Chondrocyte (in vitro differentiated cells): ENCODE results near the gene SLC25A1. TPM values are rescaled to one million over a fixed set of nuclear protein-coding genes. Genes with fewer than 3 reads are reported as not detected.

ENCODE experiments used
- DNase-seq: peaks from one replicate; pipeline ENCODE4 v3.0.0; 2021; ENCODE audit warnings: mixed read lengths, low spot score
- H3K27ac Mint-ChIP-seq: one replicate; pipeline ENCODE4 v1.8.0; 2021; ENCODE audit warnings: mild to moderate bottlenecking, moderate library complexity, mixed read lengths; ENCODE audit not compliant: unreplicated experiment
- H3K27me3 Mint-ChIP-seq: 2 replicates; pipeline ENCODE4 v1.8.0; 2021; ENCODE audit warnings: low read depth, mixed read lengths
- H3K36me3 Mint-ChIP-seq: 2 replicates; pipeline ENCODE4 v1.8.0; 2021; ENCODE audit warnings: low read depth, mixed read lengths
- H3K4me1 Mint-ChIP-seq: 2 replicates; pipeline ENCODE4 v1.8.0; 2021; ENCODE audit warnings: low read depth, mild to moderate bottlenecking, mixed read lengths
- H3K4me3 Mint-ChIP-seq: one replicate; pipeline ENCODE4 v1.8.0; 2021; ENCODE audit warnings: mild to moderate bottlenecking, moderate library complexity, mixed read lengths; ENCODE audit not compliant: unreplicated experiment
- H3K9me3 Mint-ChIP-seq: 2 replicates; pipeline ENCODE4 v1.8.0; 2021; ENCODE audit warnings: low read depth, mixed read lengths
- total RNA-seq: library from RNA; stranded (reverse); gene quantifications from 3 replicates; pipeline ENCODE4 v1.2.1, GENCODE V29; 2021
- TF ChIP-seq, protein P1 (sequence below): fragments of 200-600 bp; sonication (generic); IDR thresholded peaks from 2 replicates; pipeline ENCODE4 v1.5.0; 2021; ENCODE audit warnings: antibody characterized with exemption, mild to moderate bottlenecking, moderate library complexity

The SLC25A1 gene
- total RNA-seq, 1 donor from 2014 or later = 107 TPM

DNA sequence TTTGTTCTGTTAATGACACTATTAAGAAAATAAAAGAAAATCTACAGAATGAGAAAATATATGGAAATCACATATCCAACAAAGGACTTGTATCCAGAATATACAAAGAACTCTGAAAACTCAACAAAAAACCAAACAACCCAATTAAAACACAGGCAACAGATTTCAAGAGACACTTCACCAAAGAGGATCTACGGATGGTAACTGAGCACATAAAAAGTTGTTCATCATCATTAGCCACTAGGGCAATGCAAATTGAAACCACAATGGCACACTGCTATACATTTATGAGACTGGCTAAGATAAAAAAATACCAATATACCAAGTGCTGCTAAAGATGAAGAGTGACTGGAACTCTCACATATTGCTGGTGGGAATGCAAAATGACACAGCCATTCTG is 34.5 kb upstream of the SLC25A1 start:
- DNase-seq = no peak
- H3K27ac Mint-ChIP-seq = no peak overlapping the region
- no peaks in the 10 kb centered on the region for H3K9me3 Mint-ChIP-seq
- TF ChIP-seq, protein P1, sequence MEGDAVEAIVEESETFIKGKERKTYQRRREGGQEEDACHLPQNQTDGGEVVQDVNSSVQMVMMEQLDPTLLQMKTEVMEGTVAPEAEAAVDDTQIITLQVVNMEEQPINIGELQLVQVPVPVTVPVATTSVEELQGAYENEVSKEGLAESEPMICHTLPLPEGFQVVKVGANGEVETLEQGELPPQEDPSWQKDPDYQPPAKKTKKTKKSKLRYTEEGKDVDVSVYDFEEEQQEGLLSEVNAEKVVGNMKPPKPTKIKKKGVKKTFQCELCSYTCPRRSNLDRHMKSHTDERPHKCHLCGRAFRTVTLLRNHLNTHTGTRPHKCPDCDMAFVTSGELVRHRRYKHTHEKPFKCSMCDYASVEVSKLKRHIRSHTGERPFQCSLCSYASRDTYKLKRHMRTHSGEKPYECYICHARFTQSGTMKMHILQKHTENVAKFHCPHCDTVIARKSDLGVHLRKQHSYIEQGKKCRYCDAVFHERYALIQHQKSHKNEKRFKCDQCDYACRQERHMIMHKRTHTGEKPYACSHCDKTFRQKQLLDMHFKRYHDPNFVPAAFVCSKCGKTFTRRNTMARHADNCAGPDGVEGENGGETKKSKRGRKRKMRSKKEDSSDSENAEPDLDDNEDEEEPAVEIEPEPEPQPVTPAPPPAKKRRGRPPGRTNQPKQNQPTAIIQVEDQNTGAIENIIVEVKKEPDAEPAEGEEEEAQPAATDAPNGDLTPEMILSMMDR = no peak
- no peaks in the 10 kb centered on the region for H3K27me3 Mint-ChIP-seq
- no peak overlapping the region for H3K4me3 Mint-ChIP-seq
- H3K36me3 Mint-ChIP-seq = peaks cover 36% of the 10 kb centered on the region
- H3K4me1 Mint-ChIP-seq = peaks cover 3% of the 10 kb centered on the region

DNA sequence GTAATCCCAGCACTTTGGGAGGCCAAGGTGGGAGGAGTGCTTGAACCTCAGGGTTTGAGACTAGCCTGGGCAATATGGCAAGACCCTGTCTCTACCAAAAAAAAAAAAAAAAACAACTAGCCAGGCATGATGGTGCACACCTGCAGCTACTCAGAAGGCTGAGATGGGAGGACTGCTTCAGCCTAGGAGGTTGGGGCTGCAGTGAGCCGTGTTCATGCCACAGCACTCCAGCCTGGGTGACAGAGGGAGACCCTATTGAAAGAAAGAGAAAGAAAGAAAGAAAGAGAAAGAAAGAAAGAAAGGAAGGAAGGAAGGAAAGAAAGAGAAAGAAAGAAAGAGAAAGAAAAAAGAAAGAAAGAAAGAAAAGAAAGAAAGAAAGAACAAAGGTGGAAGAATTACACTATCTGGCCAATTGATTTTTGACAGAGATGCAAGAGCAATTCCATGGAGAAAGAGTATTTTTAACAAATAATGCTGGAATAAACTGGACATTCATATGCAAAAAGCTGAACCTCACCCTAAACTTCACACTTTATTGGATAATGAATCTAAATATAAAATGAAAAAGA is 33.9 kb upstream of the SLC25A1 start:
- TF ChIP-seq, protein P1 = no peak
- no peak overlapping the region for H3K27ac Mint-ChIP-seq
- no peak for DNase-seq
- H3K4me3 Mint-ChIP-seq = no peak overlapping the region
- H3K36me3 Mint-ChIP-seq = peaks cover 37% of the 10 kb centered on the region
- no peaks in the 10 kb centered on the region for H3K27me3 Mint-ChIP-seq
- H3K4me1 Mint-ChIP-seq = no peaks in the 10 kb centered on the region
- no peaks in the 10 kb centered on the region for H3K9me3 Mint-ChIP-seq

- no peak overlapping the region for H3K27ac Mint-ChIP-seq
- no peaks in the 10 kb centered on the region for H3K27me3 Mint-ChIP-seq
- H3K4me1 Mint-ChIP-seq = no peaks in the 10 kb centered on the region
- peak; percentile 48 for DNase-seq
- TF ChIP-seq, protein P1 = no peak
- H3K4me3 Mint-ChIP-seq = no peak overlapping the region
- H3K36me3 Mint-ChIP-seq = peaks cover 32% of the 10 kb centered on the region
- no peaks in the 10 kb centered on the region for H3K9me3 Mint-ChIP-seq
These were observed 31.7 kb upstream of the SLC25A1 start for GRCh38 chr22:19210188-19210587.

GRCh38 chr22:19208287-19208847 is 29.8 kb upstream of the SLC25A1 start:
- no peaks in the 10 kb centered on the region for H3K27me3 Mint-ChIP-seq
- no peaks in the 10 kb centered on the region for H3K4me1 Mint-ChIP-seq
- DNase-seq = no peak
- TF ChIP-seq, protein P1 = no peak
- no peak overlapping the region for H3K4me3 Mint-ChIP-seq
- no peaks in the 10 kb centered on the region for H3K9me3 Mint-ChIP-seq
- H3K36me3 Mint-ChIP-seq = peaks cover 31% of the 10 kb centered on the region
- H3K27ac Mint-ChIP-seq = no peak overlapping the region

- no peaks in the 10 kb centered on the region for H3K9me3 Mint-ChIP-seq
- H3K4me1 Mint-ChIP-seq = no peaks in the 10 kb centered on the region
- no peak overlapping the region for H3K4me3 Mint-ChIP-seq
- TF ChIP-seq, protein P1 = no peak
- H3K27me3 Mint-ChIP-seq = no peaks in the 10 kb centered on the region
- peaks cover 31% of the 10 kb centered on the region for H3K36me3 Mint-ChIP-seq
- peak; percentile 14 for DNase-seq
- H3K27ac Mint-ChIP-seq = no peak overlapping the region
These were observed 29.3 kb upstream of the SLC25A1 start for GRCh38 chr22:19207884-19208283.
